Erythroblast (primary cell): Measurements from ENCODE around the gene ACOT7.
"Not testable (repeated sequence)": the region's sequence is repeated elsewhere in the genome, so short reads cannot be mapped to it uniquely, and the experiment has no call there.

Experiments
- GATA1 ChIP-seq: IDR thresholded peaks from 2 replicates; pipeline ENCODE4 v1.6.1; 2011; ENCODE audit warnings: low read depth, mild to moderate bottlenecking, control low read depth, low read length, moderate library complexity
- POLR2A ChIP-seq: IDR thresholded peaks from 2 replicates; pipeline ENCODE4 v1.6.1; 2011; ENCODE audit warnings: mild to moderate bottlenecking, low read length

DNA sequence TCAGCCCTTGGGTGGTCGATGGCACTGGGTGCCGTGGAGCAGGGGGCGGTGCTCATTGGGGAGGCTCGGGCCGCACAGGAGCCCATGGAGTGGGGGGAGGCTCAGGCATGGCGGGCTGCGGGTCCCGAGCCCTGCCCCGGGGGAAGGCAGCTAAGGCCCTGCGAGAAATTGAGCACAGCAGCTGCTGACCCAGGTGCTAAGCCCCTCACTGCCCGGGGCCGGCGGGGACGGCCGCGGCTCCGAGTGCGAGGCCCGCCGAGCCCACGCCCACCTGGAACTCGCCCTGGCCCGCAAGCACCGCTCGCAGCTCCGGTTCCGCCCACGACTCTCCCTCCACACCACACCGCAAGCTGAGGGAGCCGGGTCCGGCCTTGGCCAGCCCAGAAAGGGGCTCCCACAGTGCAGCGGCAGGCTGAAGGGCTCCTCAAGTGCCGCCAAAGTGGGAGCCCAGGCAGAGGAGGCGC is 2.2 kb upstream of the ACOT7 start:
- TF ChIP-seq POLR2A, GATA1: not testable (repeated sequence)
